ENCODE measurements around the gene TRIO.

- TF ChIP-seq CTCF (IDR thresholded peaks at IDR 0.05), result no peak
- TF ChIP-seq POLR2AphosphoS5 (IDR thresholded peaks at IDR 0.05), result no peak
- TF ChIP-seq POLR2A (IDR thresholded peaks at IDR 0.05; ENCODE audit: low read depth), result no peak
- no peak for TF ChIP-seq EP300 (IDR thresholded peaks at IDR 0.05)
Observed at GRCh38 chr5:14167211-14167845, 24.2 kb downstream of the TRIO start.
